Endodermal cell (in vitro differentiated cells): ENCODE results near the gene ONECUT3. TPM values are rescaled to one million over a fixed set of nuclear protein-coding genes. Genes with fewer than 3 reads are reported as not detected.

Experiments used
- DNase-seq: peaks from one replicate; pipeline ENCODE4 v3.0.0-alpha.2; 2017
- H3K27ac ChIP-seq: 2 replicates; pipeline ENCODE4 v1.5.1; 2013; ENCODE audit warnings: mild to moderate bottlenecking, low read depth, low read length, moderate library complexity
- H3K27me3 ChIP-seq: 2 replicates; pipeline ENCODE4 v1.6.1; 2013; ENCODE audit warnings: mild to moderate bottlenecking, low read length, moderate library complexity; ENCODE audit not compliant: insufficient read depth, control insufficient read depth, poor library complexity, severe bottlenecking
- H3K36me3 ChIP-seq: 2 replicates; pipeline ENCODE4 v1.7.0; 2013; ENCODE audit warnings: mild to moderate bottlenecking, low read length, moderate library complexity; ENCODE audit not compliant: control insufficient read depth, insufficient read depth
- H3K4me1 ChIP-seq: one replicate; pipeline ENCODE4 v1.7.0; 2013; ENCODE audit warnings: low read length; ENCODE audit not compliant: control insufficient read depth, insufficient read depth
- H3K4me3 ChIP-seq: 2 replicates; pipeline ENCODE4 v1.5.1; 2013; ENCODE audit warnings: mild to moderate bottlenecking, low read length, moderate library complexity
- H3K9ac ChIP-seq: 2 replicates; pipeline ENCODE4 v1.6.1; 2013; ENCODE audit warnings: mild to moderate bottlenecking, low read length, moderate library complexity; ENCODE audit not compliant: poor library complexity, severe bottlenecking; ENCODE audit errors: extremely low read depth
- H3K9me3 ChIP-seq: 2 replicates; pipeline ENCODE4 v1.6.1; 2013; ENCODE audit warnings: mild to moderate bottlenecking, low read length, moderate library complexity; ENCODE audit not compliant: control insufficient read depth
- H3K27ac Mint-ChIP-seq: 2 replicates; pipeline ENCODE4 v1.8.0; 2020; ENCODE audit warnings: mixed read lengths
- H3K27me3 Mint-ChIP-seq: 2 replicates; pipeline ENCODE4 v1.8.0; 2021; ENCODE audit warnings: mild to moderate bottlenecking, mixed read lengths; ENCODE audit not compliant: insufficient read depth
- H3K36me3 Mint-ChIP-seq: 2 replicates; pipeline ENCODE4 v1.8.0; 2020; ENCODE audit warnings: low read depth, mixed read lengths
- H3K4me1 Mint-ChIP-seq: 2 replicates; pipeline ENCODE4 v1.8.0; 2020; ENCODE audit warnings: mixed read lengths
- H3K4me3 Mint-ChIP-seq: 2 replicates; pipeline ENCODE4 v1.8.0; 2020; ENCODE audit warnings: mild to moderate bottlenecking, moderate library complexity, mixed read lengths
- H3K9me3 Mint-ChIP-seq: 2 replicates; pipeline ENCODE4 v1.8.0; 2020; ENCODE audit warnings: mild to moderate bottlenecking, mixed read lengths
- CTCF ChIP-seq: fragments of 200-600 bp; sonication (generic); conservative IDR thresholded peaks from 2 replicates; pipeline ENCODE4 v1.5.0; 2021; ENCODE audit warnings: antibody characterized with exemption, mild to moderate bottlenecking
- WGBS, 2 experiments: methylation state at CpG; one replicate each; pipeline versions ENCODE4 v1.1.5 to v1.1.7; 2013; ENCODE audit warnings: missing lambda C conversion rate in 2 of 2, mixed read lengths in 1 of 2; ENCODE audit not compliant: insufficient coverage in 1 of 2, insufficient read length in 1 of 2; 5-methylcytosine and 5-hydroxymethylcytosine counted together
- total RNA-seq, 2 donors: library from RNA; stranded (reverse); fragmentation: NEBNext Ultra II Directional in 1 of 2; extraction: Animal tissue kit (Norgen Biotek cat#: 25700) in 1 of 2; gene quantifications; 2 replicates in 1 of 2; 3 replicates in 1 of 2; pipeline ENCODE4 v1.2.1, GENCODE V29; 2021

Gene ONECUT3
- total RNA-seq, 2 donors from 2014 or later, result 0.04 TPM; not detected in 1

GRCh38 chr19:1762243-1763117, 9.2 kb downstream of the ONECUT3 start:
- no peak for TF ChIP-seq CTCF
- peak; percentile 55 for DNase-seq
- H3K27ac ChIP-seq, result no peak overlapping the region
- H3K4me1 ChIP-seq, result no peaks in the 10 kb centered on the region
- no peak overlapping the region for H3K9ac ChIP-seq
- Mint-ChIP-seq H3K27me3 (peaks cover 100% of the 10 kb centered on the region), H3K9me3 (no peaks in the 10 kb centered on the region), H3K36me3 (no peaks in the 10 kb centered on the region), H3K4me1 (no peaks in the 10 kb centered on the region), H3K4me3 (no peak overlapping the region), H3K27ac (no peak overlapping the region)
- H3K4me3 ChIP-seq, result no peak overlapping the region
- no peaks in the 10 kb centered on the region for H3K36me3 ChIP-seq
- H3K9me3 ChIP-seq, result no peaks in the 10 kb centered on the region
- 12 to 13% methylated on average over 38 to 55 of the region's 56 CpGs for WGBS, 2 experiments
- H3K27me3 ChIP-seq, result peaks cover 100% of the 10 kb centered on the region

- H3K36me3 ChIP-seq, result no peaks in the 10 kb centered on the region
- H3K27ac Mint-ChIP-seq, result no peak overlapping the region
- WGBS, 2 experiments, result 15 to 20% methylated on average over 24 to 39 of the region's 39 CpGs
- TF ChIP-seq CTCF, result no peak
- no peak overlapping the region for H3K4me3 Mint-ChIP-seq
- peaks cover 100% of the 10 kb centered on the region for H3K27me3 ChIP-seq
- H3K36me3 Mint-ChIP-seq, result no peaks in the 10 kb centered on the region
- H3K9me3 Mint-ChIP-seq, result no peaks in the 10 kb centered on the region
- H3K9ac ChIP-seq, result no peak overlapping the region
- H3K27me3 Mint-ChIP-seq, result peaks cover 97% of the 10 kb centered on the region
- H3K4me1 Mint-ChIP-seq, result no peaks in the 10 kb centered on the region
- no peak overlapping the region for H3K27ac ChIP-seq
- DNase-seq, result no peak
- no peaks in the 10 kb centered on the region for H3K4me1 ChIP-seq
- H3K9me3 ChIP-seq, result no peaks in the 10 kb centered on the region
- no peak overlapping the region for H3K4me3 ChIP-seq
Observed at GRCh38 chr19:1763648-1764639, 10.6 kb downstream of the ONECUT3 start.

- Histone ChIP-seq H3K9ac (no peak overlapping the region), H3K4me1 (no peaks in the 10 kb centered on the region), H3K9me3 (no peaks in the 10 kb centered on the region), H3K27ac (no peak overlapping the region), H3K4me3 (no peak overlapping the region), H3K36me3 (no peaks in the 10 kb centered on the region), H3K27me3 (peaks cover 100% of the 10 kb centered on the region)
- DNase-seq, result peak; percentile 52
- Mint-ChIP-seq H3K27ac (no peak overlapping the region), H3K27me3 (peaks cover 95% of the 10 kb centered on the region), H3K4me1 (no peaks in the 10 kb centered on the region), H3K36me3 (no peaks in the 10 kb centered on the region), H3K4me3 (no peak overlapping the region), H3K9me3 (no peaks in the 10 kb centered on the region)
- WGBS, 2 experiments, result 25 to 42% methylated on average over 2 to 15 of the region's 15 CpGs
- TF ChIP-seq CTCF, result no peak
Observed at GRCh38 chr19:1764729-1765128, 11.4 kb downstream of the ONECUT3 start.
